NT2/D1 (cell line): ENCODE measurements around the gene DMRT1.
A peak's percentile ranks its signal among the peaks of the same experiment; 100 is the strongest.

Experiments used
- DNase-seq: peaks from one replicate; pipeline ENCODE4 v3.0.0-alpha.2; 2011; ENCODE audit warnings: low read depth, low spot score
- H3K27me3 ChIP-seq: 2 replicates; pipeline ENCODE4 v1.6.0; 2011; ENCODE audit warnings: mild to moderate bottlenecking; ENCODE audit not compliant: insufficient read length, insufficient read depth
- H3K36me3 ChIP-seq: 2 replicates; pipeline ENCODE4 v1.6.1; 2011; ENCODE audit warnings: mild to moderate bottlenecking, low read length, mixed read lengths; ENCODE audit not compliant: insufficient read depth, insufficient read length
- H3K4me1 ChIP-seq: 2 replicates; pipeline ENCODE4 v1.5.1; 2011; ENCODE audit not compliant: insufficient read depth, insufficient read length
- H3K4me3 ChIP-seq: 2 replicates; pipeline ENCODE4 v1.5.1; 2011; ENCODE audit warnings: low read depth; ENCODE audit not compliant: insufficient read length
- H3K9ac ChIP-seq: 2 replicates; pipeline ENCODE4 v1.6.0; 2011; ENCODE audit warnings: low read depth; ENCODE audit not compliant: insufficient read length
- H3K9me3 ChIP-seq: 2 replicates; pipeline ENCODE4 v1.5.1; 2011; ENCODE audit warnings: mild to moderate bottlenecking, low read length; ENCODE audit not compliant: insufficient read depth
- SUZ12 ChIP-seq: IDR thresholded peaks from 2 replicates; pipeline ENCODE4 v1.6.1; 2011; ENCODE audit not compliant: insufficient read length, insufficient read depth; ENCODE audit errors: extremely low read depth
- YY1 ChIP-seq: IDR thresholded peaks from 2 replicates; pipeline ENCODE4 v1.6.1; 2011; ENCODE audit not compliant: insufficient read length, insufficient read depth
- ZNF274 ChIP-seq: IDR thresholded peaks from 2 replicates; pipeline ENCODE4 v1.6.1; 2011; ENCODE audit warnings: mild to moderate bottlenecking, low read depth, low read length

The DMRT1 gene

DNA sequence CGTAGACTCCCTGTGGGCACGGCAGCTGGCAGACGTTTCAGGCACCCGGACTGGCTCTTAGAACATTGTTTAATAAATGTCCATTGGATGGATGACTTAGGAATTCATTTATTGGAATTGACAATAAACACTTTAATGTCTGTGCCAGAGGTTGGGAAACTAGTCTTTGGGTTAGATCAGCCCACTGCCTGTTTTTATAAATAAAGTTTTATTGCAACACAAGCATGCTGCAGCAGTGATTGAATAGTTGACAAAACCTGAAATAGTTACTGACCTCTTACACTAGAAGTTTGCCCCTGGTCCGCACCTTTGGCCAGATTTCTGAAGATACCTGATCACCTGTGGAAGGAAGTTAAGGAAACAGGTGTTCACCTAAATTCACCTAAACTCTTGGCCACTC is 51.6 kb downstream of the DMRT1 start:
- Histone ChIP-seq H3K4me1 (no peaks in the 10 kb centered on the region), H3K36me3 (no peaks in the 10 kb centered on the region), H3K9ac (no peak overlapping the region), H3K27me3 (no peaks in the 10 kb centered on the region), H3K4me3 (no peak overlapping the region), H3K9me3 (no peaks in the 10 kb centered on the region)
- no peak for TF ChIP-seq YY1
- no peak for TF ChIP-seq ZNF274
- no peak for TF ChIP-seq SUZ12
- no peak for DNase-seq

DNA sequence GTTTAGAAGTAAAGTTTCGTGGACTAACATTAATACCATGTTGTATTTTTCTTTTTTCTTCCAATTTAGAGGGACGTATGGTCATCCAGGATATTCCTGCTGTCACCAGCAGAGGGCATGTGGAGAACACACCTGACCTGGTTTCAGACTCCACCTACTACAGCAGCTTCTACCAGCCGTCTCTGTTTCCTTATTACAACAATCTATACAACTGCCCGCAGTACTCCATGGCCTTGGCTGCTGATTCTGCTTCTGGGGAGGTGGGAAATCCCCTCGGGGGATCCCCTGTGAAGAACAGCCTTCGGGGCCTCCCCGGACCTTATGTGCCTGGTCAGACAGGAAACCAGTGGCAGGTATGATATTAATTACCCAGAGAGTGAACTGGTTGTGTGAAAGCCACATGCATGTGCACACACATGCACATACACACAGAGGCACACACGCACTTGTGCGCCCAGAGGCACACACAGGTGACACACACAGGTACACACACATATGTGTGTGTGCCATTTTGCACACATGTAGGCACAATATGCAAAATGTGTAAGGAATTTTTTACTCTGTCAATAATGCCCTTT is 52.4 kb downstream of the DMRT1 start:
- DNase-seq = peak; percentile 43
- no peak for TF ChIP-seq ZNF274
- no peak for TF ChIP-seq YY1
- TF ChIP-seq SUZ12 = no peak
- no peaks in the 10 kb centered on the region for H3K27me3 ChIP-seq
- H3K4me3 ChIP-seq = no peak overlapping the region
- H3K4me1 ChIP-seq = peaks cover 3% of the 10 kb centered on the region
- no peak overlapping the region for H3K9ac ChIP-seq
- no peaks in the 10 kb centered on the region for H3K36me3 ChIP-seq
- H3K9me3 ChIP-seq = no peaks in the 10 kb centered on the region

DNA sequence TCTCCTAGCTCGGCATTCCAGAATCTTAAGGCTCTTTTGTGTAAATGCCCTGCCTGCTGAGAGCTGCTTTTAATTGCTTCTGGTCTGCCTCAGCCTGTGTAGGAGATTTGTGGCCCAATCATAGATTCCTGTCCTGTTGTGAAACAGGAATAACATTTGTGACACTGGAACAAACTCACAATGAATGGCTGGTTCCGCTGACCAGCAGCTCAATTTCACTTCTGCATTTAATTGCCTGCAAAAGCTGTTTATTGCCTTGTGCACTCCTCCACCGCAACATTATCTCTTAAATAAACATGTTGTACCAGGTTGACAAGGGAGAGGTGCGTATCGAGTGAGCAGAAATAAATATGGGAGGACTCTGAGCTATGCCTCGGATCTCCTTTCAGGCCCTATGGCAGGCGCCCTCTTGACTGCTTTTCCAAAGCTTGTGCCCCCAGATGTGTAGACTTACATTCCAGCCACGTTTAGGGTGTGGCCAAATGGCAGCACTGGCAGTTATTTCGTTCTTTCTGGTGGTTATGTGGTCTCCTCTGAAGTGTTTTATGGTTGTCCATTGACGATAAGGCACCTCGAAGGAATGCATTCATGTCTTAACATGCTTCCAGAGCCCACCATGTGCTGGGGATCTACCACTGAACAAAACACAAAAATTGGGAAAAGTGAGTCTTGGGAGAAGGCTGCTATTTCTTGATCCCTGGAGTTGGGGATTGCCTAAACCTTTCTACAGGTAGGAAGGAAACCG is 58.1 kb downstream of the DMRT1 start:
- H3K27me3 ChIP-seq = no peaks in the 10 kb centered on the region
- H3K9me3 ChIP-seq = no peaks in the 10 kb centered on the region
- no peak overlapping the region for H3K9ac ChIP-seq
- DNase-seq = peak; percentile 38
- H3K36me3 ChIP-seq = no peaks in the 10 kb centered on the region
- peaks cover 13% of the 10 kb centered on the region for H3K4me1 ChIP-seq
- no peak overlapping the region for H3K4me3 ChIP-seq
- no peak for TF ChIP-seq SUZ12
- TF ChIP-seq ZNF274 = no peak
- no peak for TF ChIP-seq YY1

DNA sequence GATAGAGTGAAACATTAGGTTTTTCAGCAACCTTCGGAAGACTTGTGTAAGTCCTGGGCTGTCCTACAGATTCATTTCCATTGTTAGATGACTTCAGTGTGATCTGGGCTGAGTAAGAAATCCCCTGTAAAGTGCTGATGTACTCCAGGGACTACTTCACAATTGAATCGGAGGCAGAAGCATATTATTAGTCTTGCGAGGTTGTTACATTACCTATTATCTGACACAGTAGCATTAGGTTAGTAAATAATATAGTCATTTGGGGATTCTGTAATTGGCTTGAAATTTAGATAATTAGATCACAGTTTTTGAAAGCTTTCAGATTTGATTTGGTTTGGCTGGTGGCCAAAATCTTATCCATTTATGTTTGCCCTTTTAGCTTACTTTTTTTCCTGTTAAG is 62.4 kb downstream of the DMRT1 start:
- H3K9ac ChIP-seq = no peak overlapping the region
- H3K4me3 ChIP-seq = no peak overlapping the region
- peaks cover 3% of the 10 kb centered on the region for H3K27me3 ChIP-seq
- TF ChIP-seq YY1 = no peak
- TF ChIP-seq SUZ12 = no peak
- TF ChIP-seq ZNF274 = no peak
- DNase-seq = no peak
- no peaks in the 10 kb centered on the region for H3K9me3 ChIP-seq
- peaks cover 13% of the 10 kb centered on the region for H3K4me1 ChIP-seq
- H3K36me3 ChIP-seq = no peaks in the 10 kb centered on the region

DNA sequence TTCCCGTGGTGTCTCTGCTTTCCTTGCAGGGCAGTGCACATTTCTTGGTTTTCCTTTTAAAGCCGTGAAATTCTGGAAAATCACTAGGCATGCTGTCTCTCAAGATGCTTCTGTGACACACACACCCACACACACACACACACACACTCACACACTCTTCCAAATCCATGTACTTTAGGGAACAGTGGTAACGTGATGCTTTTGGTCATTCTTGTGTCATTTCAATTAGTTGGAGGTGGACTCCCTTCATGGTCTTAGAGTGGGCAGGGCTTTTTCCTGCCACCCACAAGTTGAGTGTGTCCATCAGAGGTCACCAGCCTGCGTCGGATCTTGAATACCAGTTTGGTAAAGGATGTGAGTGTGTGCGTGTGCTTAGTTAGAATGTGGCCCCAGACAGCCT is 64.4 kb downstream of the DMRT1 start:
- Histone ChIP-seq H3K27me3 (peaks cover 3% of the 10 kb centered on the region), H3K4me3 (no peak overlapping the region), H3K9ac (no peak overlapping the region), H3K4me1 (peaks cover 7% of the 10 kb centered on the region), H3K9me3 (no peaks in the 10 kb centered on the region), H3K36me3 (no peaks in the 10 kb centered on the region)
- no peak for DNase-seq
- no peak for TF ChIP-seq ZNF274
- TF ChIP-seq YY1 = no peak
- no peak for TF ChIP-seq SUZ12

DNA sequence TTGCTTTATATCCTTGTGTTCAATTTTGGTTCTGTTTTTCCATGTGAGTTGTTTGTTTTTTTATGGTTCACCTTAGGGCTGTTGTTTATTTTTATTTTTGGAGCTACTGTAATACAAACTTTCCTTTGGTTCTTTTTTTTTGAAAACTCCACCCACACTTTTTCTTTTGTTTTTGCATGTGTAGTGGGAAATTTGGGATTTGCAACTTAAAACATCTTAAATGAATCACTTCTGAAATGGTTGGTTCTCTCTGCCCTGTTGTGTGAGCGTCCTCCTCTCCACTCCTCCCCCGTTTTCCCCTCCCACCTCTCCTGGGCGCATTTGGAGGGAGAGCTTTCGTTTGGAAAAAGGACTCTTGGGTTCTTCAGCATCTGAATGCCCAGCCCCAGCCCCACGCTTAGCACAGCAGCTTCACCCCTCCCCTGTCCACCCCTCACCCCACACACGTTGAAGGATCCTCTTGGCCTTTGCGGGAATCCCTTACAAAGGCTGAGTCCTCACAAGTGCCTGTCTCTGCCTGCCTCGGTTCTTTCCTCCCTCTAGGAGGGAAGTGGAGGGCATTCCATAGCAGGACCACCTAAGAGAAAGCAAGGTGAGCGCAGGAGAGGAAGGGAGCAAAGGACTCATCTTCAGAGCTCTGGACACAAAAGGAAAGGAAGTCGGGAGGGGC is 67.2 kb downstream of the DMRT1 start:
- TF ChIP-seq SUZ12 (no peak), ZNF274 (no peak), YY1 (no peak)
- Histone ChIP-seq H3K4me3 (no peak overlapping the region), H3K4me1 (peaks cover 7% of the 10 kb centered on the region), H3K27me3 (peaks cover 3% of the 10 kb centered on the region), H3K36me3 (no peaks in the 10 kb centered on the region), H3K9me3 (no peaks in the 10 kb centered on the region), H3K9ac (no peak overlapping the region)
- DNase-seq = peak; percentile 63

DNA sequence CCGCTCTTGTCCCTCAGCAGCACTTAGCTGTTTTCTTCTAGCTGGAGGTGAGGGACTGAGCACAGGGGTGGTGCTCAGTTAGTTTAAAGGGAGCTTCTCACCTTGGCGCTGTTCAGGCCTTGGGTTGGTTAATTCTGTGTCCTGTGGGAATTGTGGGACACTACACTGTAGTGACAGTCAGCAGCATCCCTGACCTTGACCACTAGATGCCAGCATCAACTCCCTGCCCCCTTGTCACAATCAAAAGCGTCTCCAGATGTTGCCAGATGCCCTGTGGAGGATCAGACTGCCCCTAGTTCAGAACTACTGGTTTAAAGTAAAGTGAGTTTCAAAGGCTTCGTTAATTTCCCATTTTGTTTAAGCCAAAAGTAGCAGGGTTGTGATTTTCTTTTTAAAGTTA is 69.5 kb downstream of the DMRT1 start:
- DNase-seq = no peak
- no peaks in the 10 kb centered on the region for H3K36me3 ChIP-seq
- no peak overlapping the region for H3K9ac ChIP-seq
- peaks cover 3% of the 10 kb centered on the region for H3K27me3 ChIP-seq
- H3K9me3 ChIP-seq = no peaks in the 10 kb centered on the region
- H3K4me1 ChIP-seq = peaks cover 4% of the 10 kb centered on the region
- TF ChIP-seq YY1 (no peak), SUZ12 (no peak), ZNF274 (no peak)
- no peak overlapping the region for H3K4me3 ChIP-seq
